GM21825 (cell line): ENCODE results near the gene CELF3.
"Not testable (repeated sequence)": the region's sequence is repeated elsewhere in the genome, so short reads cannot be mapped to it uniquely, and the experiment has no call there.

Source experiments
- ATAC-seq: cut with Tn5 transposase; IDR thresholded peaks from one replicate; pipeline ENCODE4 v1.9.1; 2021; ENCODE audit warnings: mild to moderate bottlenecking, moderate library complexity; ENCODE audit not compliant: unreplicated experiment

Gene CELF3

GRCh38 chr1:151716771-151717631 lies at the start of gene CELF3:
TSS of gene CELF3 (minus strand) at chr1:151716803. CDS start at chr1:151716020, 783 bp downstream.
- ATAC-seq: no peak

- no peak for ATAC-seq
These were observed 47.4 kb upstream of the CELF3 start for GRCh38 chr1:151763990-151764389.

DNA sequence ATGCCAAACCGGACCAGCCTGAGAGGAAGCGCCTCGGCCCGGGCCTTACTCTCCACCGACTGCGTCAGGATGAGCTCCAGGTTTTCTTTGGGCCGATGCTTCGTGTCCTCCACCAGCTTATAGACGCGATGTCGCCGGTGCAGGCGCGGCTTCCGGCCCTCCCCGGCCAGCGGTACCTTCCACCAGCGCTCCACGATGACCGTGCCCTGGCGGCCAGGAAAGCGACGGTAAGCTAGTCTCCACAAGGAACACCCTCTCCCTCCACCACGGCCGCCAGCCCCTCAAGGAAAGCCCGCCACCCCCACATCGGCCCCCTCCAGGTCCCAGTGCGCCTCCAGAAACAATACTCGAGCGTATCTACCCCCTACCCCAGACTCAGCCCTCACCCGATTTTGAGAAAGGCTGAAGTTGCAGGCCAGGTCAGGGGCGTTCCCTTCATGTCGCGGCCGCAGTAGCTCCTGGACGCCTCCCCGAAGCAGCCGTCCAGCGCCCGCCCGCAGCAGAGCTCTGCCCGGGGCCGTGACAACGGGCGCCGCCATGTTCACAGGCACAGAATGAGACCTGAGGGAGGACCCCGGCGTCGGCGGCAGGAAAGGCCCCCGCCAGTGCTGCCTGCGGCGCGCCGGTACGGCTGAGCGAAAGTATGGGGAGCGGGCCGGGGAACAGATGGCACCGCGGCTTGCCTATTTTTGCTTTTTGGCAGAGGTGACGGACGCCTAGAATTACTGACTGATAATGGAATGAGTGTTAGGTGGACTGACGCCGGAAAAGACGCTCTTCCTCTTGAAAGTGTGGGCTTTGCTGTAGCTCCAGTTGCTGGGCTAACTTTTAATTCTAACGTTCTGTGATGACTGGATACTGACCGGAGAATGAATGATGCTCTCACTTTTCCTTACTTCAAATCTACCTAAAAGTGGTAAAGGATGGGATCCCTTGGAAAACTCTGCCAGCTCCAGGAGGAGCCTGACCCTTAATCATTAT lies 46.6 kb upstream of the CELF3 start, which contains the start of gene MRPL9:
TSS of gene MRPL9 (minus strand) at position 556 of the 981 bp plus-strand sequence. CDS start at position 539, 17 bp downstream.
- ATAC-seq: peak; percentile 96

DNA sequence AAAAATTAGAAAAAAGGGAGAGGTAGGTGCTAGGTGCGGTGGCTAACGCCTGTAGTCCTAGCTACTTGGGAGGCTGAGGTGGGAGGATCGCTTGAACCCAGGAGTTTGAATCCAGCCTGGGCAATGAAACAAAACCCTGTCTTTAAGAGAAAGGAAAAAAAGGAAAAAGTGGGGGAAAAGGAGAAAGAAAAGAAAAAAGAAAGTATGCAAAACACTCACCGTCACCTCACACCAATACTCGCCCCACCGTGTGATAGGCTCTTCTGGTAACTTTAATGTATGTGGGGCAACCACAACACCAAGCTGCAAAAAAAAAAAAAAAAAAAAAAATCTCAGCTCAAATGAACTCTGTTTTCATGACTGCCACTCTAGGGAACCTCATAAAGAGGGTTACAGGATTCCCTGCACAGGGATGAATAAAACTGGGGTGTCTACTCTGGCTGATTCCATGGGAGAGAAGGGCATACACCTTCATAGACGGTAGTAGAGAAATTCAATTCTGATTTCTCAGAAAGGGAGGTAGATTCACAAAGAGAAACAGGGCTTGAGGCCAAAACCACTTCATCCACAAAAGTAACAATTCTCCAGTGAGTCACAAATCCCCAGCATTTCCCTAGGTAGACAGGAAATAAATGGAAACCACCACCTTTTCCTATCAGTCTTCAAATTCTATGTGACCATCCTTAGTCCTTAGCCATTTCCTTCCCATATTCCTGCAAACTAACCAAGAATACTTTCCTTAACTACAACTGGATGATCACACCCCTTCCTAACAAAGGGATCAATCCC lies 44.2 kb upstream of the CELF3 start:
- ATAC-seq: no peak

- ATAC-seq: no peak
These were observed 42.6 kb upstream of the CELF3 start for GRCh38 chr1:151759241-151759640.

DNA sequence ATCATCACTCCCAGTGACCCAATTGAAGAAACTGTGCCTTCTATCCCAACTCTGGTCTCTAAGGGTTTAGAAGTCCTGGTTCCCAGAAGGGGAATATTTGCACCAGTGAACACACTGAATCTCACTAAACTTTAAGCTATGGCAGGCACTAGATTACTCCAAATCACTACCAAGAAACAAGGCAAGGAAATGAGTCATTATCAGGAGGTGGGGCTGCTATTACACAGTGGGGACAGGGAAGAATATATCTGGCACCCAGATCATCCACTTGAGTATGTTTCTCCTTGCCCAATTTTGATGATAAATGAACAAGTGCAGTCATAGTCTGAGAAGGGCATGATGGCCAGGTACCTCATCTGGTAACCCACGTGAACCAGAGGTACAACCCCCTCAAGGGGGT lies 39.7 kb upstream of the CELF3 start:
- ATAC-seq: no peak

DNA sequence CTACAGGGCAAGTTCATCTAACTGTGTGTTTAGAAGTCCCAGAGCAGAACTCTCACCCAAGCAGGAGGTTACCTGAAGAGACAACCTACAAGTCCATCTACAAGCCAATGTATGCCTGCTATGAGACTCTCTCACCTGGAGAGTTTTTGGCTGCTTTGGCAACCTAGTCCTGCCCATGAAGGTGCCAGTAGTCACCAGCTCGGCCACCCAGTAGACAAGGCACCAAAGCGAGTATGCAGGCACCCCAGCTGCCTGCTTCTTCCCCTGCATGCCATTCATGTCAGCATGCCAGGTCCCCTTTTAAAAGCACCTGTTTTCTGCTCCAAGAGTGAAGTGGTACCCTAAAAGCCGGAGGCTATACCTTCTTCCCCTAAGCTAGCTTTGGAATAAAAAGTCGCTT lies 24.9 kb upstream of the CELF3 start:
- no peak for ATAC-seq

- no peak for ATAC-seq
These were observed 23.2 kb upstream of the CELF3 start for GRCh38 chr1:151739590-151740355.

- ATAC-seq: no peak
These were observed 20.9 kb upstream of the CELF3 start for GRCh38 chr1:151737479-151737878.

- no peak for ATAC-seq
These were observed 20.4 kb upstream of the CELF3 start for GRCh38 chr1:151737026-151737425.

DNA sequence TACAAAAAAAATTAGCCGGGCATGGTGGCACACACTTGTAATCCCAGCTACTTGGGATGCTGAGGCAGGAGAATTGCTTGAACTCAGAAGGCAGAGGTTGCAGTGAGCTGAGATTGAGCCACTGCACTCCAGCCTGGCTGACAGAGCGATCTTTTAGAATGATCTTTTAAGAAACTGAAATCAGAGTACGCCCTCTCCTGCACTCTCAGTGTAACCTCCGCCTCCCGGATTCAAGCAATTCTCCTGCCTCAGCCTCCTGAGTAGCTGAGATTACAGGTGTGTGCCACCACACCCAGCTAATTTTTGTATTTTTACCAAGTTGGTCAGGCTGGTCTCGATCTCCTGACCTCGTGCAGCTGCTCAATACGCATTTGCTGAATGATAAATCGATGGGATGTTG lies 17.4 kb upstream of the CELF3 start:
- not testable (repeated sequence) for ATAC-seq

DNA sequence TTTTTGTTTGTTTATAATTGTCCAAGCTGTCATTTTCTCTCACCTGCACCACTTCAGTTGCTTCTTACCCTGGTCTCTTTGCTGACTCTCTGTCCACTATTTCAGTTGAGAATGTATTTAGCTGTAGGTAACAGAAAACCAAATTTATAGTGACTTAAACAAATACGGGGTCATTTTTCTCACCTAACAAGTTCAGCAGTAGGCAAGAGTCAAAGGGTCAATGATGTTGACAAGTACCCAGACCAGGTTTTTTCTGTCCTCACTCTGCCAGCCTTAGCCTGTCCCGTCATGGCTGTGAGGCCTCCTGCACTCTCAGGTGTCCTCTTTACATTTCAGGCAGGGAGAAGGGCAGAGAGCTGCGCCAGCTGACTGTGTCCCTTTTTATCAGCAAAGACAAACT lies 16.5 kb upstream of the CELF3 start:
- no peak for ATAC-seq

- no peak for ATAC-seq
These were observed 13.3 kb upstream of the CELF3 start for GRCh38 chr1:151729966-151730291.

DNA sequence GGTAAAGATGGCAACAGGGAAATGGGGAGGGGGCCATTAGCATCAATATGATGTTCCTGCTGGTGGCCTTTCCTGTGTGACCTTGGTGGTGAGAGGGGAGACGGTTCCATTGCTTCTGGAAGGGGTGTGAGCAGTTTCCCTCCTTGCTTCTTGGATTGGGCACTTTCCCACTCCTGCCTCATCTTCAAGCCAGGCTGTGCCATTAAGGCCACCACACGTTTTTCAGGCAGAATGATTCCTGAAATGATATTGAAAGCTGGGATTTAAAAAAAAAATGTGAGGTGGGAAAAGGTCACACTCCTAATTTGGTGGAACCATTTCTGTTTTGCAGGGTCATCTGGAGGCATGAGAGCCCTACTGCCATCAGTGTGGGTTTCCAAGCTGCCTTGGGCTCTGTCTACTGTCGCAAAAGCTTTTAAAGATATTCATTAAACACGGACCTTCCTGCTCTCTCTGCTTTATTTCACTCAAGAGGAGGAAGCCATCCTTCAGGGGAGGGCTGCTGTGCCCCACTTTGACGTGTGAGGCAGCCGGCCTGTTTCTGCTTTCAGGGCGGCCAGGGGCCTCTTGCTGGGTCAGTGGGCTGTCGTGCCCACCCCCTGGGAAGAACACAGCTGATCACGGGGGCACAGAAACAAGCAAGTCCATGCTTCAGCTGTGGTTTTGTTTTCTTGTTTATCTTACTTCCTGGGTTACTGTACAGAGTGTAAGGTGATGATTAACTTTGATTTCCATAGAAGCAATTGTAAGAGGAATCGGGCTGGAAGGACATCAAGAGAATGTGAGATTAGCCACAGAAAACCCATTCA lies 12.8 kb upstream of the CELF3 start:
- ATAC-seq: no peak

DNA sequence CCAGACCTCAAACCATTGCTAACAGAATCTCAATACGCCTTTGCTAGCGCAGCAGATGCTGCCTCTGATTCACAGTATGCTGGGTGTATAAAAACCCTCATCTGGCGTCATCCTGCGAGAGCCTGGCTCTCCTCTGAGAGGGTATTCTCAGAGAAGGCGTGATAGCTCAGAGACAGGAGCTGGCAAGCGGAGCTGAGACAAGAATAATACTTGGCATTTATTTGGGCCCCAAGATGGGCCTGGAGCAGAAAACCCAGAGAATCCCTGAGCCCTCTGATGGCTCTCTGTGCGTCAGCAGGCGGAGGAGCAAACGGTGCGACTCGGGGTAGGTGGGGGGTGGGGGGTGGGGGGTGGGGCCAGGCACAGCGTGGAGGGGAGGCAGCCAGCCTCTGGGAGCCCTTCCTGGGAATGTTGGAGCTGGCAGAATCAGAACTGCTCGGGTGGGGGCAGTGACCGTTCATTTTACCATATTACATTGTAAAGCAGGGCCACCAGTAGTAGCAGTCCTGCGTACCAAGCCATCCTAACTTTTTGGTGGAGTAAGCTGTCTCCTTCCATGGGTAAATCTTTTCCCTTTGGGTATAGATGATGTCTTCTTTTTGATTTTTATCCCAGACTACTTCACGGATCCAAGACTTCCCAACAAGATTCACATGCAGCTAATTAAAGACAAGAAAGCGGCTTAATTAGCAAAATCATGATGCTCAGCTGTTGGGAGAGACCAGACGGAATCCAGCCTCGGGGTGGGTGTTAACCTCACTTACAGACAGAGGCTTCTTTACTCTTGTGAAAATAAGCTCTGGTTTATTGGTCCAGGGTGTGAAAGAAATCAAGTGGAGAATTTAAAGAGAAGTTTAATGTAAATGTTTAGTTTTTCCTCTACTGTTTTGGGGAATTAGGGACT lies 11.8 kb upstream of the CELF3 start:
- no peak for ATAC-seq

- ATAC-seq: no peak
These were observed 7.2 kb upstream of the CELF3 start for GRCh38 chr1:151723726-151724370.

- ATAC-seq: no peak
These were observed 5.3 kb upstream of the CELF3 start for GRCh38 chr1:151721788-151722510.
